Liver (tissue), 2 donors: Measurements from ENCODE around the gene SCGB1D1.

ENCODE experiments used
- CTCF ChIP-seq: fragments of 150-350 bp; IDR thresholded peaks from 2 replicates; pipeline ENCODE4 v1.5.1; 2017; ENCODE audit warnings: improper control_type of control experiment, low read depth, low read length; ENCODE audit not compliant: missing input control
- MAX ChIP-seq: IDR thresholded peaks from 2 replicates; pipeline ENCODE4 v1.6.1; 2016; ENCODE audit warnings: antibody characterized with exemption
- donor health status: healthy.

- TF ChIP-seq CTCF (no peak), MAX (no peak)
Measured at GRCh38 chr11:62146476-62147200, 43.4 kb upstream of the SCGB1D1 start.
